HFF-Myc (cell line): ENCODE measurements around the gene BTBD17.

Experiments
- DNase-seq: peaks from one replicate; pipeline ENCODE4 v3.0.0-alpha.2; 2011; ENCODE audit warnings: low read depth; ENCODE audit errors: extremely low read depth
- H3K4me3 ChIP-seq: replicated peaks from 2 replicates; pipeline ENCODE4 v1.5.1; 2011; ENCODE audit warnings: low read depth, mild to moderate bottlenecking, control low read depth, low read length
- TF ChIP-seq, protein P1 (sequence below): IDR thresholded peaks from 2 replicates; pipeline ENCODE4 v1.5.1; 2012; ENCODE audit warnings: mild to moderate bottlenecking, low read depth, low read length, control low read depth; ENCODE audit errors: missing control alignments

Gene BTBD17

DNA sequence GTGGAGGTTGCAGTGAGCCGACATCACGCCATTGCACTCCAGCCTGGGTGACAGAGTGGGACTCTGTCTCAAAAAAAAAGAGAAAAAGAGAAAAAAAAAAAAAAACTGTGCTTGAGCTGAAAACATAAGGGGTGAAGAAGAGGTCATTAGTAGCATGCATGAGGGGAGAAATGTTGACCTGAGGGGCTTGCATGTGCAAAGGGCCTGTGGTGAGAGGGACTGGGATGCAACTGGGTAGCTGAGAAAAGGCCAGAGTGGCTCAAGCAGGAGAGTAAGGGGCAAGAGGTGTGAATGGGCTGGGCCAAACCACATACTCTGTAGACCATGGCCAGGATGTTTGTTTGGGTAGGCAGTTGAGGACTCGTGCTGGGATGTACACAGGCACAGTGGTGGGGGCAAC lies 32.3 kb downstream of the BTBD17 start:
- DNase-seq: no peak
- TF ChIP-seq, protein P1, sequence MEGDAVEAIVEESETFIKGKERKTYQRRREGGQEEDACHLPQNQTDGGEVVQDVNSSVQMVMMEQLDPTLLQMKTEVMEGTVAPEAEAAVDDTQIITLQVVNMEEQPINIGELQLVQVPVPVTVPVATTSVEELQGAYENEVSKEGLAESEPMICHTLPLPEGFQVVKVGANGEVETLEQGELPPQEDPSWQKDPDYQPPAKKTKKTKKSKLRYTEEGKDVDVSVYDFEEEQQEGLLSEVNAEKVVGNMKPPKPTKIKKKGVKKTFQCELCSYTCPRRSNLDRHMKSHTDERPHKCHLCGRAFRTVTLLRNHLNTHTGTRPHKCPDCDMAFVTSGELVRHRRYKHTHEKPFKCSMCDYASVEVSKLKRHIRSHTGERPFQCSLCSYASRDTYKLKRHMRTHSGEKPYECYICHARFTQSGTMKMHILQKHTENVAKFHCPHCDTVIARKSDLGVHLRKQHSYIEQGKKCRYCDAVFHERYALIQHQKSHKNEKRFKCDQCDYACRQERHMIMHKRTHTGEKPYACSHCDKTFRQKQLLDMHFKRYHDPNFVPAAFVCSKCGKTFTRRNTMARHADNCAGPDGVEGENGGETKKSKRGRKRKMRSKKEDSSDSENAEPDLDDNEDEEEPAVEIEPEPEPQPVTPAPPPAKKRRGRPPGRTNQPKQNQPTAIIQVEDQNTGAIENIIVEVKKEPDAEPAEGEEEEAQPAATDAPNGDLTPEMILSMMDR: no peak
- H3K4me3 ChIP-seq: no peak overlapping the region

DNA sequence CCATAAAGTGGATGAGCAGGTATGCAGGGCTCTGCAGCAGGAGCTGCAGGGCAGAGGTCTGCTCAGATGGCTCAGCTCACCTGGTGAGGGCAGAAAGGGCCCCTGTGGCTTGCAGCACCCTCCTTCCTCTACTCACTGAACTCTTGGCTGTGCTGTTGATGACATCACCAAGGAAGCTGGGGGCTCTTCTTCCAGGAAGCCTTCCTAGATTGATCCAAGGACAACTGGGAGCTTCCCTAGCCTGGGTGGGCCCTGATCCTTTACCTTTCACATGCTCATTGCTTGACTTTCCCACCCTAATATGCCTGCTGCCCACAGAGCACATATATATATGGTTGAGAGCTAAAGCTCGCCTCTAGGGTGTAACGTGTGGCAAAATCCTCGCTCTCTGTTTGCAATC lies 33.2 kb downstream of the BTBD17 start:
- TF ChIP-seq, protein P1: no peak
- no peak for DNase-seq
- no peak overlapping the region for H3K4me3 ChIP-seq

DNA sequence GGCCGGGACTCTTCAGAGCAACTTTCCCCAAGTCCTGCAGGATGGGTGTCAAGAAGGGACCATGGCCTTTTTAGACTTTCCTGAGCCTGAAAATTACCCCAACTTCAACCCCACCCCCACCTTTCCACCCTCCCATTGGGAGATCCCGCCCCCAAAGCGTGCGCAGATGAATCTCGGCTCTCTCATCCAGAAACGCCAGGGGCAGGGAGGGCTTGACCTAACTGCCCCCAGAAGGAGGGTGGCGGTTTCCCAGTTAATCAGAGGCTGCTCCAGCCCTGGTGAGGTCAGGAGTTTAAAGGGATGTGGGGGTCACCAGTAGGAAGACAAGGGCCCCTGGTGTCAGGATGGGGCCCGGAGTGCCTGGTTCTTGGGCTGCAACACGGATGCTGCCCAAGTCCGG lies 35.2 kb downstream of the BTBD17 start:
- TF ChIP-seq, protein P1: no peak
- no peak for DNase-seq
- H3K4me3 ChIP-seq: 0 out of 2 replicates have a peak overlapping the region, but pooled peaks have one; percentile 7

DNA sequence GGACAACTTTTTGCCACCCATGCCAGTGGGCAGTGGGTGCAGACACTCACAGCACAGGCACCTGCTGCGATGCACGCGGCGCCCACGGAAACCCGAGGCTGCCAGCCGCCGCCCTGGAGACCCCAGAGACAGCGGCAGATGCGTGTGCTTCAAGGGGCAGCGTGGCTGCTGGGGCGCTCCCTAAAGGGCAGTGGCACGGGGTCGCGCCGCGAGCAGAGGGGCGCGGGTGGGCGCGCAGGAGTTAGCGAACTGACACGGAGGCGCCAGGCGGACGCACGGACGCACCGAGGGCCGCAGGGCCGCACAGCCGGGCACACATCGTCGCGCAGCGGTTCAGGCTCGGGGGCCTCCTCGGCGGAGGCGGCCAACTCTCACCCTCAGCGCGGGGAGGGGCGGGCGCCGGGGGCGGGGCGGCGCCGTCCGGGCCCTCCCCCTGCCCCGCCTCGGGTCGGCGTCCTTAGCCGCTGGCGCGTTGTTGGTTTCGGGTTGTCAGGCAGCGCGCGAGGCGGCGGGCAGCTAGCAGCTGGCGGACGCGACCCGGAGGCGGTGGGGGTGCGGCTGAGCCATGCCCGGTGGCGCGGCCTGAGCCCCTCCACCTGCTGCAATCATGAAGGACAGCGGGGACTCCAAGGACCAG lies 35.8 kb downstream of the BTBD17 start, which contains the start of gene KIF19:
TSS of gene KIF19 (plus strand) at position 484 of the 637 bp plus-strand sequence. CDS start at position 608, 124 bp downstream.
- 0 out of 2 replicates have a peak within 1 kb of the TSS, but pooled peaks have one; percentile 7 for H3K4me3 ChIP-seq
- TF ChIP-seq, protein P1: no peak
- no peak for DNase-seq

GRCh38 chr17:74325376-74325742 lies 36.3 kb downstream of the BTBD17 start:
- TF ChIP-seq, protein P1: no peak
- DNase-seq: no peak
- no peak overlapping the region for H3K4me3 ChIP-seq

DNA sequence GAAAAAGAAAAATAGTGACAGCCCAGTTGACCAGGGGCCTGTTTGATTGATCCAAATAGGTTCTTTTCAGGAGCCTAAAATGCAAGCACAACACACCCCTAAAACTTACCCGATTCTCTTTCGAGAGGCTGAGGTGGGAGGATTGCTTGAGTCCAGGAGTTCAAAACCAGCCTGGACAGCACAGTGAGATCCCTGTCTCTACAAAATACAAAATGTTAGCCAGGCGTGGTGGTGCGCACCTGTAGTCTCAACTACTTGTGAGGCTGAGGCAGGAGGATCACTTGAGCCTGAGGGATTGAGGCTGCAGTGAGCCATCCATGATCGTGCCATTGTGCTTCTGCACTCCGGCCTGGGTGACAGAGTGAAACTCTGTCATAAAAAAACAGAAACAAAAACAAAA lies 37.1 kb downstream of the BTBD17 start:
- no peak overlapping the region for H3K4me3 ChIP-seq
- DNase-seq: no peak
- TF ChIP-seq, protein P1: no peak

DNA sequence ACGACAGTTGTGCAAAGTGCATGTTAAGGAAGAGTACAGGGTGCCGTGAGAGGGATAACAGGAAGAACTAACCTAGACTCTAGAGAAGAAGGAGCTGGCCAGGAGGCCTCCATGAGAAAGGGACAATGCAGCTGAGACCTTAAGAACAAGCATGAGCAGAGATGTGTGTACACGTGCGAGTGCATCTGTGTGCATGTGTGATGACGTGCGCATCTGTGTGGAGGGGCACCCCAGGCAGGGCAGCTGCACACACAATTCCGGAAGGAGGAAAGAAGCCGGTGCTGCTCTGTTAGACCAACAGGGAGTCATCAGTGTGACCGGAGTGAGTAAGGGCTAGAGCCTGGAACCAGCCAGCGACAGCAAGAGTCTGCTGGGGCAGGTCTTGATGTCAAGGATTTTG lies 43.3 kb downstream of the BTBD17 start:
- DNase-seq: no peak
- TF ChIP-seq, protein P1: no peak
- H3K4me3 ChIP-seq: no peak overlapping the region
